Ishikawa (cell line): ENCODE data around the gene PPT2.

ENCODE experiments used
- CREB1 ChIP-seq: IDR thresholded peaks from 2 replicates; pipeline ENCODE4 v1.6.1; 2012; ENCODE audit warnings: low read depth
- EGR1 ChIP-seq: IDR thresholded peaks from 2 replicates; pipeline ENCODE4 v1.6.1; 2012
- EP300 ChIP-seq: IDR thresholded peaks from 2 replicates; pipeline ENCODE4 v1.6.1; 2012; ENCODE audit warnings: borderline replicate concordance
- FOXM1 ChIP-seq: IDR thresholded peaks from 2 replicates; pipeline ENCODE4 v1.6.1; 2012; ENCODE audit warnings: low read depth, borderline replicate concordance
- MAX ChIP-seq: IDR thresholded peaks from 2 replicates; pipeline ENCODE4 v1.6.1; 2012
- NFIC ChIP-seq: IDR thresholded peaks from 2 replicates; pipeline ENCODE4 v1.6.1; 2012
- RAD21 ChIP-seq: IDR thresholded peaks from 2 replicates; pipeline ENCODE4 v1.6.1; 2012; ENCODE audit warnings: low read depth
- REST ChIP-seq: IDR thresholded peaks from 2 replicates; pipeline ENCODE4 v1.6.1; 2012; ENCODE audit warnings: low read depth, mild to moderate bottlenecking
- TAF1 ChIP-seq: IDR thresholded peaks from 2 replicates; pipeline ENCODE4 v1.6.1; 2012; ENCODE audit warnings: low read depth, mild to moderate bottlenecking
- TEAD4 ChIP-seq: IDR thresholded peaks from 2 replicates; pipeline ENCODE4 v1.6.1; 2012
- USF1 ChIP-seq: IDR thresholded peaks from 2 replicates; pipeline ENCODE4 v1.6.1; 2012
- YY1 ChIP-seq: IDR thresholded peaks from 2 replicates; pipeline ENCODE4 v1.6.1; 2012; ENCODE audit warnings: low read depth

GRCh38 chr6:32167761-32168262 lies 13.9 kb downstream of the PPT2 start:
- TF ChIP-seq TAF1 (no peak), CREB1 (no peak), RAD21 (no peak), MAX (no peak), EP300 (no peak), YY1 (no peak), TEAD4 (no peak), USF1 (no peak), NFIC (no peak), FOXM1 (no peak), EGR1 (no peak), REST (no peak)
